ENCODE results near the gene ZBED4. TPM values are rescaled to one million over a fixed set of nuclear protein-coding genes. Genes with fewer than 3 reads are reported as not detected.

Gene ZBED4
- total RNA-seq, 1 experiment from 2014 or later = 31.5 TPM

DNA sequence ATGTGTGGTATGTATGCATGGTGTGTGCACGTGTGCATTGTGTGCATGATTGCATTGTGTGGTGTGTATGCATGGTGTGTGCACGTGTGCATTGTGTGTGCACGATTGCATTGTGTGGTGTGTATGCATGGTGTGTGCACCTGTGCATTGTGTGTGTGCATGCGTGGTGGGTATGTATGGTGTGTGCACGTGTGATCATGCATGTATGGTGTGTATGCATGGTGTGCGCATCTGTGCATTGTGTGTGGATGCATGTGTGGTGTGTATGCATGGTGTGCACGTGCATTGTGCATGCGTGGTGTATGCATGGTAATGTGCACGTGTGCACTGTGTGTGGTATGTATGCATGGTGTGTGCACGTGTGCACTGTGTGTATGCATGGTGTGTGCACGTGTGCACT, 47.8 kb downstream of the ZBED4 start:
- POLR2A ChIA-PET (ENCODE audit: low non-redundant PET) = no interaction called here
- Histone ChIP-seq H3K9me3 (ENCODE audit: low read depth, low read length, poor library complexity, severe bottlenecking) (no peaks in the 10 kb centered on the region), H3K27ac (ENCODE audit: low read depth, low read length, poor library complexity, severe bottlenecking) (no peak overlapping the region), H3K27me3 (replicated peaks; ENCODE audit: insufficient read depth, low read depth, low read length, poor library complexity) (no peaks in the 10 kb centered on the region), H3K4me1 (ENCODE audit: insufficient read depth, low read length, poor library complexity, severe bottlenecking) (no peaks in the 10 kb centered on the region), H3K4me3 (ENCODE audit: low read depth, low read length, poor library complexity, severe bottlenecking) (no peak overlapping the region), H3K36me3 (ENCODE audit: insufficient read depth, low read length, poor library complexity, severe bottlenecking) (peaks cover 33% of the 10 kb centered on the region)
- TF ChIP-seq EZH2 (IDR thresholded peaks at IDR 0.05; ENCODE audit: borderline replicate concordance, low read depth, low read length, poor library complexity, severe bottlenecking) = no peak
- no peak for DNase-seq (ENCODE audit: low spot score)
- no TSS peak for BruUV-seq (replicated peaks)
- intact Hi-C loops (cut with micrococcal nuclease; ENCODE audit: unreplicated experiment) = no loop called here
- CTCF ChIA-PET = no interaction called here

- H3K9me3 ChIP-seq (ENCODE audit: low read depth, low read length, poor library complexity, severe bottlenecking) = no peaks in the 10 kb centered on the region
- intact Hi-C loops (cut with micrococcal nuclease; ENCODE audit: unreplicated experiment) = no loop called here
- CTCF ChIA-PET = no interaction called here
- peaks cover 39% of the 10 kb centered on the region for H3K36me3 ChIP-seq (ENCODE audit: insufficient read depth, low read length, poor library complexity, severe bottlenecking)
- H3K27ac ChIP-seq (ENCODE audit: low read depth, low read length, poor library complexity, severe bottlenecking) = no peak overlapping the region
- no TSS peak for BruUV-seq (replicated peaks)
- no peak overlapping the region for H3K4me3 ChIP-seq (ENCODE audit: low read depth, low read length, poor library complexity, severe bottlenecking)
- H3K27me3 ChIP-seq (replicated peaks; ENCODE audit: insufficient read depth, low read depth, low read length, poor library complexity) = no peaks in the 10 kb centered on the region
- POLR2A ChIA-PET (ENCODE audit: low non-redundant PET) = no interaction called here
- DNase-seq (ENCODE audit: low spot score) = no peak
- no peak for TF ChIP-seq EZH2 (IDR thresholded peaks at IDR 0.05; ENCODE audit: borderline replicate concordance, low read depth, low read length, poor library complexity, severe bottlenecking)
- TF ChIP-seq, protein P1, sequence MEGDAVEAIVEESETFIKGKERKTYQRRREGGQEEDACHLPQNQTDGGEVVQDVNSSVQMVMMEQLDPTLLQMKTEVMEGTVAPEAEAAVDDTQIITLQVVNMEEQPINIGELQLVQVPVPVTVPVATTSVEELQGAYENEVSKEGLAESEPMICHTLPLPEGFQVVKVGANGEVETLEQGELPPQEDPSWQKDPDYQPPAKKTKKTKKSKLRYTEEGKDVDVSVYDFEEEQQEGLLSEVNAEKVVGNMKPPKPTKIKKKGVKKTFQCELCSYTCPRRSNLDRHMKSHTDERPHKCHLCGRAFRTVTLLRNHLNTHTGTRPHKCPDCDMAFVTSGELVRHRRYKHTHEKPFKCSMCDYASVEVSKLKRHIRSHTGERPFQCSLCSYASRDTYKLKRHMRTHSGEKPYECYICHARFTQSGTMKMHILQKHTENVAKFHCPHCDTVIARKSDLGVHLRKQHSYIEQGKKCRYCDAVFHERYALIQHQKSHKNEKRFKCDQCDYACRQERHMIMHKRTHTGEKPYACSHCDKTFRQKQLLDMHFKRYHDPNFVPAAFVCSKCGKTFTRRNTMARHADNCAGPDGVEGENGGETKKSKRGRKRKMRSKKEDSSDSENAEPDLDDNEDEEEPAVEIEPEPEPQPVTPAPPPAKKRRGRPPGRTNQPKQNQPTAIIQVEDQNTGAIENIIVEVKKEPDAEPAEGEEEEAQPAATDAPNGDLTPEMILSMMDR (conservative IDR thresholded peaks at IDR 0.05; ENCODE audit: low read depth, low read length) = no peak
- H3K4me1 ChIP-seq (ENCODE audit: insufficient read depth, low read length, poor library complexity, severe bottlenecking) = no peaks in the 10 kb centered on the region
Observed at GRCh38 chr22:49903322-49904039, 49.8 kb downstream of the ZBED4 start.

GRCh38 chr22:49904040-49904369, 50.4 kb downstream of the ZBED4 start:
- BruUV-seq (replicated peaks) = TSS peak; percentile 9
- no peak for TF ChIP-seq EZH2 (IDR thresholded peaks at IDR 0.05; ENCODE audit: borderline replicate concordance, low read depth, low read length, poor library complexity, severe bottlenecking)
- TF ChIP-seq, protein P1 (conservative IDR thresholded peaks at IDR 0.05; ENCODE audit: low read depth, low read length) = no peak
- H3K4me3 ChIP-seq (ENCODE audit: low read depth, low read length, poor library complexity, severe bottlenecking) = no peak overlapping the region
- intact Hi-C loops (cut with micrococcal nuclease; ENCODE audit: unreplicated experiment) = no loop called here
- DNase-seq (ENCODE audit: low spot score) = no peak
- ChIA-PET POLR2A (ENCODE audit: low non-redundant PET) (no interaction called here), CTCF (no interaction called here)
- H3K36me3 ChIP-seq (ENCODE audit: insufficient read depth, low read length, poor library complexity, severe bottlenecking) = peaks cover 44% of the 10 kb centered on the region
- H3K27me3 ChIP-seq (replicated peaks; ENCODE audit: insufficient read depth, low read depth, low read length, poor library complexity) = no peaks in the 10 kb centered on the region
- H3K9me3 ChIP-seq (ENCODE audit: low read depth, low read length, poor library complexity, severe bottlenecking) = no peaks in the 10 kb centered on the region
- no peaks in the 10 kb centered on the region for H3K4me1 ChIP-seq (ENCODE audit: insufficient read depth, low read length, poor library complexity, severe bottlenecking)
- H3K27ac ChIP-seq (ENCODE audit: low read depth, low read length, poor library complexity, severe bottlenecking) = no peak overlapping the region

DNA sequence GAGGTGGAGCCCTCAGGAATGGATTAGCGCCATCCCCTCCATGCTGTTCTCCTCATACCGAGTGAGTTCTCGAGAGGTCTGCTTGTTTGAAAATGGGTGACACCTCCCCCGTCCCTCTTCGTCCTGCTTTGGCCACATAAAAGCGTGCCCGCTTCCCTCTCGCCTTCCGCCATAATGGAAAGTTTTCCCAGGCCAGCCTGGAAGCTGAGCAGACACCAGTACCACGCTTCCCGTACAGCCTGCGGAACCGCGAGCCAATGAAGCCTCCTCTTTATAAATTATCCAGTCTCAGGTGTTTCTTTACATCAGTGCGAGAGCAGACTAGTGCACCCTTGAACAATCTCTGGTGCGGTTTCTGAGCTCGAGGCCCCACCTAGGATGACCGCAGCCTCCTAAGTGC, 51.8 kb downstream of the ZBED4 start:
- Histone ChIP-seq H3K9me3 (ENCODE audit: low read depth, low read length, poor library complexity, severe bottlenecking) (no peaks in the 10 kb centered on the region), H3K4me1 (ENCODE audit: insufficient read depth, low read length, poor library complexity, severe bottlenecking) (no peaks in the 10 kb centered on the region), H3K27ac (ENCODE audit: low read depth, low read length, poor library complexity, severe bottlenecking) (no peak overlapping the region), H3K36me3 (ENCODE audit: insufficient read depth, low read length, poor library complexity, severe bottlenecking) (peaks cover 46% of the 10 kb centered on the region), H3K27me3 (replicated peaks; ENCODE audit: insufficient read depth, low read depth, low read length, poor library complexity) (no peaks in the 10 kb centered on the region), H3K4me3 (ENCODE audit: low read depth, low read length, poor library complexity, severe bottlenecking) (no peak overlapping the region)
- intact Hi-C loops (cut with micrococcal nuclease; ENCODE audit: unreplicated experiment) = no loop called here
- CTCF ChIA-PET = no interaction called here
- BruUV-seq (replicated peaks) = no TSS peak
- POLR2A ChIA-PET (ENCODE audit: low non-redundant PET) = no interaction called here
- TF ChIP-seq, protein P1 (conservative IDR thresholded peaks at IDR 0.05; ENCODE audit: low read depth, low read length) = no peak
- DNase-seq (ENCODE audit: low spot score) = no peak

All from A673 (cell line).